Gastrocnemius medialis (tissue), 4 donors: ENCODE data around the gene C12orf43.

Source experiments
- POLR2A ChIP-seq, 2 donors: fragments of 450-650 bp; IDR thresholded peaks; one replicate each; pipeline ENCODE4 v1.6.1; 2017; ENCODE audit warnings: antibody characterized with exemption in 2 of 2, mild to moderate bottlenecking in 2 of 2, moderate library complexity in 2 of 2
- TF ChIP-seq, protein P1 (sequence below), 5 experiments: fragments of 450-650 bp in 3 of 5; fragments of 200-600 bp in 2 of 5; sonication (generic) in 2 of 5; IDR thresholded peaks in 4 of 5; conservative IDR thresholded peaks in 1 of 5; 1 replicate in 4 of 5; 2 replicates in 1 of 5; pipeline ENCODE4 v1.5.1; 2016 to 2019; ENCODE audit warnings: antibody characterized with exemption in 5 of 5, mild to moderate bottlenecking in 3 of 5, moderate library complexity in 3 of 5

DNA sequence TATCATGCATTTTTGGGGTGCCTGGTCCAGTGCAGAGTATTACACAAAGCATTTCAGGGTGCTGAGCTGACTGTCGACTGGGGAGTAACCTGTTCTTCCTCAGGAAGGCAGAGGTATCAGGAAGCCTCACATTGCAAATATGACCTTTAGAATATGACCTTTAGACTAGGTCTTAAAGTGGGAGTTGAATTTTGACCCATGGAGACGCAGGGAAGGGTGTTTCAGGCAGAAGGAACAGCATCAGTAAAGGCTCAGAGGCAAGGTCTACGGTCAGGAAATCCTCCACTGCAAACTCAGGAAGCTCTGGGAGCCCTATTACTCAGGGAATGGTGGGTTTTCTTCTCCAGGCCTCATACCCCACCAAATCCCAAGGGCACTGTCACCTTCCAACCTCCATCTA is 26.6 kb downstream of the C12orf43 start:
- TF ChIP-seq POLR2A (IDR thresholded peaks at IDR 0.05): no peak
- TF ChIP-seq, protein P1, sequence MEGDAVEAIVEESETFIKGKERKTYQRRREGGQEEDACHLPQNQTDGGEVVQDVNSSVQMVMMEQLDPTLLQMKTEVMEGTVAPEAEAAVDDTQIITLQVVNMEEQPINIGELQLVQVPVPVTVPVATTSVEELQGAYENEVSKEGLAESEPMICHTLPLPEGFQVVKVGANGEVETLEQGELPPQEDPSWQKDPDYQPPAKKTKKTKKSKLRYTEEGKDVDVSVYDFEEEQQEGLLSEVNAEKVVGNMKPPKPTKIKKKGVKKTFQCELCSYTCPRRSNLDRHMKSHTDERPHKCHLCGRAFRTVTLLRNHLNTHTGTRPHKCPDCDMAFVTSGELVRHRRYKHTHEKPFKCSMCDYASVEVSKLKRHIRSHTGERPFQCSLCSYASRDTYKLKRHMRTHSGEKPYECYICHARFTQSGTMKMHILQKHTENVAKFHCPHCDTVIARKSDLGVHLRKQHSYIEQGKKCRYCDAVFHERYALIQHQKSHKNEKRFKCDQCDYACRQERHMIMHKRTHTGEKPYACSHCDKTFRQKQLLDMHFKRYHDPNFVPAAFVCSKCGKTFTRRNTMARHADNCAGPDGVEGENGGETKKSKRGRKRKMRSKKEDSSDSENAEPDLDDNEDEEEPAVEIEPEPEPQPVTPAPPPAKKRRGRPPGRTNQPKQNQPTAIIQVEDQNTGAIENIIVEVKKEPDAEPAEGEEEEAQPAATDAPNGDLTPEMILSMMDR (IDR thresholded peaks at IDR 0.05 in 4 of 5, conservative IDR thresholded peaks at IDR 0.05 in 1 of 5): no peak
